Cardiac muscle cell (in vitro differentiated cells and primary cell): ENCODE measurements around the gene PTGR1. TPM values are rescaled to one million over a fixed set of nuclear protein-coding genes. Genes with fewer than 3 reads are reported as not detected.

ENCODE experiments used
- DNase-seq, 2 donors: peaks; one replicate each; pipeline versions ENCODE4 v3.0.0 to v3.0.0-alpha.2; 2010 to 2017; ENCODE audit warnings: low read depth in 1 of 2, low spot score in 1 of 2
- H3K27ac ChIP-seq: fragments of 200-600 bp; sonication (generic); 2 replicates; pipeline ENCODE4 v1.5.1; 2016
- H3K27me3 ChIP-seq: fragments of 200-600 bp; sonication (generic); 2 replicates; pipeline ENCODE4 v1.6.0; 2016; ENCODE audit warnings: control low read depth
- H3K36me3 ChIP-seq: fragments of 200-600 bp; sonication (generic); 2 replicates; pipeline ENCODE4 v1.5.1; 2016; ENCODE audit warnings: control low read depth
- H3K4me1 ChIP-seq: fragments of 200-600 bp; sonication (generic); 2 replicates; pipeline ENCODE4 v1.8.1; 2017; ENCODE audit warnings: low read depth, mild to moderate bottlenecking, mixed run types
- H3K4me3 ChIP-seq: fragments of 200-600 bp; sonication (generic); 2 replicates; pipeline ENCODE4 v1.5.1; 2016; ENCODE audit warnings: mild to moderate bottlenecking
- H3K9me3 ChIP-seq: fragments of 200-600 bp; sonication (generic); 2 replicates; pipeline ENCODE4 v1.5.1; 2017; ENCODE audit warnings: low read depth, mild to moderate bottlenecking, control low read depth
- polyA plus RNA-seq: library from polyadenylated mRNA; unstranded; fragments of >200 nt; fragmentation: Nextera tagmentation; extraction: Ambion mirVana; gene quantifications from 2 replicates; pipeline ENCODE4 v1.2.1, GENCODE V29; 2016
- total RNA-seq: library from RNA; depleted of rRNA; stranded (reverse); fragments of >200 nt; gene quantifications from 2 replicates; pipeline ENCODE4 v1.2.3, GENCODE V29; 2016
- TF ChIP-seq, protein P1 (sequence below): IDR thresholded peaks from 2 replicates; pipeline ENCODE4 v1.5.1; 2012; ENCODE audit warnings: low read depth, mild to moderate bottlenecking, low read length

PTGR1 gene
- total and polyA plus RNA-seq, 2 experiments from 2014 or later, result 65.6 to 98.3 TPM

DNA sequence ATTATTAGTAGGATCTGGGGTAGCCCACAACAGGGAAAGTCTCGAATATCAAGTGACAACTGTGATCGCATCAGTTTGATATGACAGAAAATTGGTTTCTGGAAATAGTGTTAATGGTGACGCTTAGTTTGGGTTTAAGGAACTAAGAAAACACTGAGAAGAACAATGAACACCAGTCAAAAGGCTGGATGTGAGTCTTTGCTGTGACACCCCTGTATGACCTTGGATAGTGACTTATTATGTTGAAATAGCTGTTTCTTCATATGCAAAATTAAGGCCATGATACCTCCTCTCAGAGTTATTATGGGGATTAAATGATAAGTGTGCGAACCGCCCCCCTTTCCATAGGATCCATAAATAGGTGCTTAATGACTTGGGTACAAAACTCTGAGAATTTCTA is 32.6 kb upstream of the PTGR1 start:
- H3K4me3 ChIP-seq, result peak overlapping the region; percentile 82
- TF ChIP-seq, protein P1, sequence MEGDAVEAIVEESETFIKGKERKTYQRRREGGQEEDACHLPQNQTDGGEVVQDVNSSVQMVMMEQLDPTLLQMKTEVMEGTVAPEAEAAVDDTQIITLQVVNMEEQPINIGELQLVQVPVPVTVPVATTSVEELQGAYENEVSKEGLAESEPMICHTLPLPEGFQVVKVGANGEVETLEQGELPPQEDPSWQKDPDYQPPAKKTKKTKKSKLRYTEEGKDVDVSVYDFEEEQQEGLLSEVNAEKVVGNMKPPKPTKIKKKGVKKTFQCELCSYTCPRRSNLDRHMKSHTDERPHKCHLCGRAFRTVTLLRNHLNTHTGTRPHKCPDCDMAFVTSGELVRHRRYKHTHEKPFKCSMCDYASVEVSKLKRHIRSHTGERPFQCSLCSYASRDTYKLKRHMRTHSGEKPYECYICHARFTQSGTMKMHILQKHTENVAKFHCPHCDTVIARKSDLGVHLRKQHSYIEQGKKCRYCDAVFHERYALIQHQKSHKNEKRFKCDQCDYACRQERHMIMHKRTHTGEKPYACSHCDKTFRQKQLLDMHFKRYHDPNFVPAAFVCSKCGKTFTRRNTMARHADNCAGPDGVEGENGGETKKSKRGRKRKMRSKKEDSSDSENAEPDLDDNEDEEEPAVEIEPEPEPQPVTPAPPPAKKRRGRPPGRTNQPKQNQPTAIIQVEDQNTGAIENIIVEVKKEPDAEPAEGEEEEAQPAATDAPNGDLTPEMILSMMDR, result no peak
- no peak overlapping the region for H3K27ac ChIP-seq
- peaks cover 33% of the 10 kb centered on the region for H3K4me1 ChIP-seq
- peaks cover 2% of the 10 kb centered on the region for H3K27me3 ChIP-seq
- DNase-seq, result no peak
- no peaks in the 10 kb centered on the region for H3K9me3 ChIP-seq
- H3K36me3 ChIP-seq, result no peaks in the 10 kb centered on the region

DNA sequence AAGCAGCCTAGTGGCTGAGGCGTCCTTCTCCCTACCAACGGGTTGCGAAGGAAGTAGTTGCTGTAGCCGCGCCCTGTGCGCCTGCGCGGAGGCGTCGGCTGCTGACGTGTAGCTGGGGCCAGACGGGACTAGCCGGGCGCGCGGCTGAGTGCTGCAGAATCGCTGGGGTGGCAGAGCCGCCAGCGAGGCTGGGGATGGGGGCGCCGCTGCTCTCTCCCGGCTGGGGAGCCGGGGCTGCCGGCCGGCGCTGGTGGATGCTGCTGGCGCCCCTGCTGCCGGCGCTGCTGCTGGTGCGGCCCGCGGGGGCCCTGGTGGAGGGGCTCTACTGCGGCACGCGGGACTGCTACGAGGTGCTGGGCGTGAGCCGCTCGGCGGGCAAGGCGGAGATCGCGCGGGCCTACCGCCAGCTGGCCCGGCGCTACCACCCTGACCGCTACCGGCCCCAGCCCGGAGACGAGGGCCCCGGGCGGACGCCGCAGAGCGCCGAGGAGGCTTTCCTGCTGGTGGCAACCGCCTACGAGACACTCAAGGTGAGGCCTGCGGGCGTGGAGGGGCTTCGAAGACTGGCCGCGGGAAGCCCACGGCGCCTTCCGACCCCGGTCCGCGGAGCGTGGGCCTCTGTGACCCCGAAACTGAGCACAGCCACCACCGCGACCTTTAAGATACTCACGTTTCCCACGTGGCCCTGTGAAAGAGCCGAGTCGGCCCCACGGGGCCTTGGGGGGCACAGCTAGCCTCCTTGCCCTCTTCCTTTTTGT is 31.9 kb upstream of the PTGR1 start, which contains the start of gene DNAJC25:
TSS of gene DNAJC25 (plus strand) at position 121 of the 758 bp plus-strand sequence. CDS start at position 195, 74 bp downstream.
- H3K4me3 ChIP-seq, result peak within 1 kb of the TSS; percentile 82
- H3K36me3 ChIP-seq, result no peaks in the 10 kb centered on the region
- no peaks in the 10 kb centered on the region for H3K9me3 ChIP-seq
- DNase-seq, result peak; percentile 97 to 99
- peaks cover 33% of the 10 kb centered on the region for H3K4me1 ChIP-seq
- TF ChIP-seq, protein P1, result no peak
- H3K27me3 ChIP-seq, result no peaks in the 10 kb centered on the region
- H3K27ac ChIP-seq, result peak within 1 kb of the TSS; percentile 83

DNA sequence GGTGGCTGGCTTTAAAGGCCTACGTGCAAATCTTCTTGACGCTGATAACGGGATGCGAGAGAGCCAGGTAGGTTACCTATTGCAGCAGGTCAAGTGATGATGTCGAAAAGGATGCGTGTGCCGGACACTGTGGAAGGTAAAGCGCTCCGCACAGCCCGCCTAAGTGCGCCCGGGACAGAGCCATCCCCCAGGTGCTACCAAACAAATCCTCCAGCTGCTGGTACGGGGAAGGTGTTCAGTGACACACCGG is 31.4 kb upstream of the PTGR1 start:
- peaks cover 32% of the 10 kb centered on the region for H3K4me1 ChIP-seq
- H3K27me3 ChIP-seq, result no peaks in the 10 kb centered on the region
- H3K9me3 ChIP-seq, result no peaks in the 10 kb centered on the region
- peak overlapping the region; percentile 82 for H3K4me3 ChIP-seq
- no peaks in the 10 kb centered on the region for H3K36me3 ChIP-seq
- no peak for DNase-seq
- H3K27ac ChIP-seq, result no peak overlapping the region
- TF ChIP-seq, protein P1, result no peak

DNA sequence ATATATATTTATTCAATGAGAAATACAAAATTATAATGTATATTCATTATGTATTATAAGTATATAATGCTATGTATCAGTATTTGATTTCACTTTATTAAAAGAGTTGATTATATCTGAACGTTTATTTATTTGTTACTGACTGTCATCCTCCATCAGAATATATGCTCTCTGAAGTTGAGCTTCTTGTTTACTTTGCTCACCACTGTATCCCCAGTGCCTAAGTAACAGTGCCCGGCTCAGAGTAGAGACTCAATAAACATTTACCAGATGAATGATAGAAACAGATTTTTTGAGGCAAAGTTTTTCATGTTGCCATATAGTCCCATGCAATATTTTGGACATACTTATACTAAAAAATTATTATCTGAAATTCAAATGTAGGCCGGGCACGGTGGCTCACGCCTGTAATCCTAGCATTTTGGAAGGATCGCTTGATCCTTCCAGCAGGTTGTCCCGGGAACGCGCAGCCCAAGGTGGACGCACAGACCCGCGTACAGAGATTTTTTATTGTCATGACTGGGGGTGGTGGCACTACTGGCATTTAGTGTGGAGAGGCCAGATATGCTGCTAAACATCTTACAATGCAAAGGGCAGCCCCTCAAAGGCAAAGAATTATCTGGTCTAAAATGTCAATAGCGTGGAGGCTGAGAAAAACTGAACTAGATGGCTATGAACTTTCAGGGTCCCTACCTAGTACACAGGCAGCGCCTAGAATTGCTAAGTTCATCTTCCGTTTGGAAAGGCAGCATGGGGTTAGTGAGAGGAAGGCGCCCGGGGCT is 30.9 kb upstream of the PTGR1 start:
- Histone ChIP-seq H3K9me3 (no peaks in the 10 kb centered on the region), H3K4me1 (peaks cover 26% of the 10 kb centered on the region), H3K27me3 (no peaks in the 10 kb centered on the region), H3K4me3 (peak overlapping the region; percentile 82), H3K36me3 (no peaks in the 10 kb centered on the region), H3K27ac (no peak overlapping the region)
- DNase-seq, result no peak
- TF ChIP-seq, protein P1, result no peak

DNA sequence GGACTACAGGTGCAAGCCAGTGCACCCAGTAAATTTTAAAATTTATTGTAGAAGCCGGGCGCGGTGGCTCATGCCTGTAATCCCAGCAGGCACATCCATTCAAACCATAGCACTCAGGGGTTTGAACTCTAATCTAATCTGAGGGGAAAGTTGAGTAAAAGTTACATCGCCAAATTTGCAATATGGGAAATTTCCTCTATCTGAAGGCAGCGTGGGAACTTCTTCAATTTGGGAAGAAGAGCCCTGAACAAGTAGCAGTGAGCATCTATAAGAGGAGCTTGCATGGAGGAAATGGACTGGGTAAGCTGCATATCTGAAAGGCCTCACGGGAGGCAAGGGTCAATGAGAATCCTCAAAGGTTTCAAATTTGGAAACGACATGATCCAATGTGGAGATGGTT is 29.0 kb upstream of the PTGR1 start:
- DNase-seq, result no peak
- Histone ChIP-seq H3K4me3 (no peak overlapping the region), H3K27ac (no peak overlapping the region), H3K9me3 (no peaks in the 10 kb centered on the region), H3K36me3 (no peaks in the 10 kb centered on the region), H3K4me1 (peaks cover 8% of the 10 kb centered on the region), H3K27me3 (no peaks in the 10 kb centered on the region)
- TF ChIP-seq, protein P1, result no peak
